Neural cell (in vitro differentiated cells): ENCODE data around the gene ARHGAP30.

Source experiments
- CTCF ChIP-seq: fragments of 450-650 bp; IDR thresholded peaks from 2 replicates; pipeline ENCODE4 v1.5.1; 2014; ENCODE audit warnings: antibody characterized with exemption, mild to moderate bottlenecking, moderate library complexity; ENCODE audit not compliant: poor library complexity, severe bottlenecking
- EP300 ChIP-seq: fragments of 450-650 bp; conservative IDR thresholded peaks from 2 replicates; pipeline ENCODE4 v1.6.1; 2014; ENCODE audit warnings: antibody characterized with exemption, mild to moderate bottlenecking, moderate library complexity; ENCODE audit not compliant: poor library complexity, severe bottlenecking
- EZH2 ChIP-seq: fragments of 200-600, 300-800 bp; shearing (Covaris generic), sonication (generic); IDR thresholded peaks from 2 replicates; pipeline ENCODE4 v1.6.1; 2014; ENCODE audit warnings: antibody characterized with exemption, low read length, borderline replicate concordance, mild to moderate bottlenecking; ENCODE audit not compliant: insufficient read depth, poor library complexity, severe bottlenecking
- MXI1 ChIP-seq: fragments of 450-650 bp; conservative IDR thresholded peaks from 2 replicates; pipeline ENCODE4 v1.6.1; 2014; ENCODE audit warnings: antibody characterized with exemption, mild to moderate bottlenecking; ENCODE audit not compliant: poor library complexity, severe bottlenecking
- POLR2AphosphoS5 ChIP-seq: IDR thresholded peaks from 2 replicates; pipeline ENCODE4 v1.6.1; 2012
- RAD21 ChIP-seq: fragments of 450-650 bp; conservative IDR thresholded peaks from 2 replicates; pipeline ENCODE4 v1.6.1; 2014; ENCODE audit warnings: antibody characterized with exemption, mild to moderate bottlenecking, moderate library complexity
- REST ChIP-seq: IDR thresholded peaks from 2 replicates; pipeline ENCODE4 v1.6.1; 2012; ENCODE audit warnings: borderline replicate concordance
- SMC3 ChIP-seq: fragments of 450-650 bp; conservative IDR thresholded peaks from 2 replicates; pipeline ENCODE4 v1.6.1; 2014; ENCODE audit warnings: antibody characterized with exemption, mild to moderate bottlenecking, moderate library complexity; ENCODE audit not compliant: poor library complexity

- no peak for TF ChIP-seq CTCF
- no peak for TF ChIP-seq POLR2AphosphoS5
- TF ChIP-seq EZH2 = no peak
- TF ChIP-seq SMC3 = no peak
- no peak for TF ChIP-seq MXI1
- no peak for TF ChIP-seq REST
- TF ChIP-seq RAD21 = no peak
- TF ChIP-seq EP300 = no peak
These were observed 26.3 kb upstream of the ARHGAP30 start for GRCh38 chr1:161096015-161096414.
